Activated CD4-positive, alpha-beta memory T cell treated with anti-CD3 and anti-CD28 coated beads, Interleukin-2, amount 10 ng/mL, durations not matched to agents 7 days and 5 days (primary cell): ENCODE data around the gene IL17A. TPM values are rescaled to one million over a fixed set of nuclear protein-coding genes. Genes with fewer than 3 reads are reported as not detected.

Experiments
- CTCF ChIA-PET: fragments of 350-600 bp; sonication (Branson Sonifier 250); formaldehyde crosslinking; loops from one replicate; lab custom pipeline; 2021; ENCODE audit warnings: antibody characterized with exemption, inconsistent platforms; lab: Charles Lee
- POLR2A ChIA-PET: fragments of 350-600 bp; sonication (Branson Sonifier 250); formaldehyde crosslinking; loops from one replicate; lab custom pipeline; 2021; ENCODE audit warnings: antibody characterized with exemption; lab: Charles Lee
- DNase-seq: peaks from one replicate; pipeline ENCODE4 v3.0.0-alpha.2; 2020
- H3K27ac Mint-ChIP-seq: one replicate; pipeline ENCODE4 v1.8.0; 2021; ENCODE audit warnings: mild to moderate bottlenecking, mixed read lengths
- H3K27me3 Mint-ChIP-seq: one replicate; pipeline ENCODE4 v1.8.0; 2021; ENCODE audit warnings: mixed read lengths
- H3K36me3 Mint-ChIP-seq: one replicate; pipeline ENCODE4 v1.8.0; 2021; ENCODE audit warnings: low read depth, mixed read lengths
- H3K4me1 Mint-ChIP-seq: one replicate; pipeline ENCODE4 v1.8.0; 2021; ENCODE audit warnings: mixed read lengths
- H3K4me3 Mint-ChIP-seq: one replicate; pipeline ENCODE4 v1.8.0; 2021; ENCODE audit warnings: mild to moderate bottlenecking, mixed read lengths
- H3K9me3 Mint-ChIP-seq: one replicate; pipeline ENCODE4 v1.8.0; 2021; ENCODE audit warnings: mixed read lengths
- total RNA-seq, 2 experiments: library from RNA; stranded (reverse); gene quantifications; one replicate each; pipeline ENCODE4 v1.2.3, GENCODE V29; 2021

The IL17A gene
- total RNA-seq, result 1 to 10 TPM; 5.5 to 6.2 TPM

DNA sequence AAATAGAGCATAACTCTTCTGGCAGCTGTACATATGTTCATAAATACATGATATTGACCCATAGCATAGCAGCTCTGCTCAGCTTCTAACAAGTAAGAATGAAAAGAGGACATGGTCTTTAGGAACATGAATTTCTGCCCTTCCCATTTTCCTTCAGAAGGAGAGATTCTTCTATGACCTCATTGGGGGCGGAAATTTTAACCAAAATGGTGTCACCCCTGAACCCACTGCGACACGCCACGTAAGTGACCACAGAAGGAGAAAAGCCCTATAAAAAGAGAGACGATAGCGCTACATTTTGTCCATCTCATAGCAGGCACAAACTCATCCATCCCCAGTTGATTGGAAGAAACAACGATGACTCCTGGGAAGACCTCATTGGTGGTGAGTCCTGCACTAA, at the start of gene IL17A:
Gene IL17A, plus strand, starts transcription at position 301 of the 400 bp plus-strand sequence. Its CDS starts 57 bp downstream, at position 358.
- Mint-ChIP-seq H3K4me3 (no peak within 1 kb of the TSS), H3K27ac (no peak within 1 kb of the TSS), H3K27me3 (peaks cover 60% of the 10 kb centered on the region), H3K4me1 (peaks cover 14% of the 10 kb centered on the region), H3K9me3 (no peaks in the 10 kb centered on the region), H3K36me3 (no peaks in the 10 kb centered on the region)
- ChIA-PET POLR2A (no interaction called here), CTCF (no interaction called here)
- DNase-seq, result no peak

DNA sequence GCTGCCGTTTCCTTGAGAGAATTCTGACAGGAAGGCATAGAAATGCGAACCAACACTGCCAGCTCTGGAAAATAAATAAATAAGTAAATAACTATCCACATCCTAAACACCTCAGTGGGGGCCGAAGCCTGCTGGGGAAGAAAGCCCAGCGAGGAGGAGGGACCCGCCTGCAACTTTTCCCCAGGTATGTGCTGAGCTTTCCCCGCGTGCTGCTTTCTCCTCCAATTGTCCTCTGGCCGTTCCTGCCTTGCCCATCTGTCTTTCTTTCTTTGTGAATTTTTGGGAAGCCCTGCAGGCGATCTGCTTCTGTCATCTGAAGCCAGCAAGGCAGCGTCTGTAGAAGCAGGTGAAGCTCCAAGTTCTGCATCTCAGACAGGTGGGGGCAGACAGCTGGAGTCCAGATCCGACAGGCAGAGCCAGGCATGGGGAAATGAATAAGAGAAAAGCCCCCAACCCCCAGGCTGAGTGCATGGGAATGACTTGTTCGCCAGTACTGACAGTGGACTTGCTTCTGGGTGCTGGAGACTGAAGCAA, 49.2 kb upstream of the IL17A start:
- Mint-ChIP-seq H3K36me3 (no peaks in the 10 kb centered on the region), H3K27ac (no peak overlapping the region), H3K9me3 (no peaks in the 10 kb centered on the region), H3K27me3 (peaks cover 17% of the 10 kb centered on the region), H3K4me1 (peaks cover 4% of the 10 kb centered on the region), H3K4me3 (no peak overlapping the region)
- DNase-seq, result no peak
- POLR2A ChIA-PET, result no interaction called here
- CTCF ChIA-PET, result no interaction called here

DNA sequence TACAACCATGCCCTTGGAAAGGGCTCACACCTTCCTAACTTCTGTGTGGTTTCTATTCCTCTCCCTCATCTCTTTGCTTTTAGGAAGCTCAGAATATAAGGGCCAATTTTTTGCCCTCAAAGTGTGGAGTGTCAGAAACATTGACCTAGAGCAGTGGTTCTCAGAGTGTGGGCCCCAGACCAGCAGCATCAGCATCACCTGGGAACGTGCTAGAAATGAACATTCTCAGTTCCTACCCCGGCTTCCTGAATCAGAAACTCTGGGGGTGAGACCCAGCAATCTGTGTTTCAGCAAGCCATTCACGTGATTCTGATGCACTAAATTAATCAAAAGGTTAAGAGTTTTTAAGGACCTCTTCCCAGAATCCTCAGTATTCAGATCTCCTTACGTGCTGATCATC, 47.9 kb upstream of the IL17A start:
- no peak for DNase-seq
- Mint-ChIP-seq H3K36me3 (no peaks in the 10 kb centered on the region), H3K27ac (no peak overlapping the region), H3K4me1 (peaks cover 4% of the 10 kb centered on the region), H3K27me3 (peaks cover 25% of the 10 kb centered on the region), H3K4me3 (no peak overlapping the region), H3K9me3 (no peaks in the 10 kb centered on the region)
- ChIA-PET POLR2A (no interaction called here), CTCF (no interaction called here)

DNA sequence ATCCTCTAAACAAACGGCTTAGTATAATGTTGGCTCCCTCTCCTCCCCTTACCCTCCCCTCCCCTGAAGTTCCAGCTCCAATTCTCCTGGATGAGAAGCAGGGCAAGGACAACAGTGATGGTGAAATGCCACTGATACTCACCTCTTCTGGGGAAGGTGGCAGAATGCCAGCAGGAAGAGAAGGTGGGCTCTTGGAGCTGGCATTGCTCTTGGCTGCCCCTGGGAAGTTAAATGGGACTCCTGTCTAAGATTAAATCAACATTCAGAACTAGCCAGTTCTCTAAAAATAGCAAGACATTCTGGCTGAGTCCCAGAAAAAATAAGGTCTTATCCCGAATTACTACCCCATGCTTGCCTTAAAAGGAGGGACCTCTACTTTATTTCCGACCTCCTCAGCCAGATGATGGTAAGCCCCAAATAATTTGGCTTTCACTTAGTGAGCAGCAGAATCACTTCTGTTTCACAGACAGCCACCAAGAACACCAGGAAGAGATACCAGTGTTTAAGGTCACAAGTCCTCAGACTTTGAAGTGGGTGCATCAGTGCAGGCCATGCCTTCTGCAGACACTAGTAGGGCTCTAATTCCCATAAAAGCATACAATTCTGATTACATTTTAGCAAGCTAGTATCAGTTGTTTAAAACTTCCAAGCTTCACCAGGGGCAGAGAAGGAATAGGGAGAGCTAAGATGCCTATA, 46.0 kb upstream of the IL17A start:
- H3K9me3 Mint-ChIP-seq, result no peaks in the 10 kb centered on the region
- POLR2A ChIA-PET, result no interaction called here
- no peak for DNase-seq
- H3K4me1 Mint-ChIP-seq, result peaks cover 9% of the 10 kb centered on the region
- no peak overlapping the region for H3K4me3 Mint-ChIP-seq
- H3K27me3 Mint-ChIP-seq, result peaks cover 32% of the 10 kb centered on the region
- CTCF ChIA-PET, result no interaction called here
- H3K36me3 Mint-ChIP-seq, result no peaks in the 10 kb centered on the region
- no peak overlapping the region for H3K27ac Mint-ChIP-seq

DNA sequence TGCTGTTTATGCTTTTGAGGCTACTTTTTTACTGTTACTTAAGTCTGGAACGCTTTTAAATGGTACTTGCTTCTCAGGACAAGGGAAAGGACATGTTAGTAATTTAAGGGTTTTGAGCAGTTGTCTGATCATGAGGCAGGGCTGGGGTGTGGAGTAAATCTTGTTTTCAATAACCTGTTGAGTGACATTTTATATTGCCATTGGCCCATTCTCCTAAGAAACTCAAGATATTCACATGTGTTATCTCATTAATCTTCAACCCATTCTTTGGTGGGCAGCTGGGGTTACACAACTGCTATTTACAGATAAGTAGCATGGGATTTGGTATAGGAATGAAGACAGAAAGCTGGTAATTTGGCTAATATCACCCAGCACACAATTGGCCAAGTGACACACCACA, 44.6 kb upstream of the IL17A start:
- ChIA-PET CTCF (no interaction called here), POLR2A (no interaction called here)
- H3K27me3 Mint-ChIP-seq, result peaks cover 42% of the 10 kb centered on the region
- H3K36me3 Mint-ChIP-seq, result no peaks in the 10 kb centered on the region
- peaks cover 11% of the 10 kb centered on the region for H3K4me1 Mint-ChIP-seq
- H3K9me3 Mint-ChIP-seq, result no peaks in the 10 kb centered on the region
- no peak for DNase-seq
- H3K4me3 Mint-ChIP-seq, result no peak overlapping the region
- H3K27ac Mint-ChIP-seq, result no peak overlapping the region

DNA sequence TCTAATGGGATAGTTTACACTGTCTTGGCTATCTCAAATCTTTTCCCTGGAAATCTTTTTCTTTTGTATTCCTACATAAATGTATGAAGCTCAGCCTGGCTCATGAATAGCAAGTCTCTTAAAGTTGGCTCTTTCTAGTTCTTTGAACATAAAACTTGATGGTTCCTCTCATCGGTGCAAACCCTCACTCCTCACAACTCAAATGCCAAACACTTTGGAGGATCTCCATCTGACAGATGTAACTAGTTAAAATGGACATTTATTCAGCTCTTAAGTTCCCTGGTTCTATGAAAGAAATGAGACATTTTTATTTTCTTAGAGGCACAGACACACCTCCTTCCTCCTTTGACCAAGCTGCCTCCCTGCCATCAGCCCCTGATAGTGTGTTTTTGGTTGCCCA, 43.6 kb upstream of the IL17A start:
- POLR2A ChIA-PET, result no interaction called here
- peaks cover 11% of the 10 kb centered on the region for H3K4me1 Mint-ChIP-seq
- H3K4me3 Mint-ChIP-seq, result no peak overlapping the region
- no peaks in the 10 kb centered on the region for H3K9me3 Mint-ChIP-seq
- H3K36me3 Mint-ChIP-seq, result no peaks in the 10 kb centered on the region
- no peak overlapping the region for H3K27ac Mint-ChIP-seq
- CTCF ChIA-PET, result no interaction called here
- peaks cover 42% of the 10 kb centered on the region for H3K27me3 Mint-ChIP-seq
- DNase-seq, result no peak

DNA sequence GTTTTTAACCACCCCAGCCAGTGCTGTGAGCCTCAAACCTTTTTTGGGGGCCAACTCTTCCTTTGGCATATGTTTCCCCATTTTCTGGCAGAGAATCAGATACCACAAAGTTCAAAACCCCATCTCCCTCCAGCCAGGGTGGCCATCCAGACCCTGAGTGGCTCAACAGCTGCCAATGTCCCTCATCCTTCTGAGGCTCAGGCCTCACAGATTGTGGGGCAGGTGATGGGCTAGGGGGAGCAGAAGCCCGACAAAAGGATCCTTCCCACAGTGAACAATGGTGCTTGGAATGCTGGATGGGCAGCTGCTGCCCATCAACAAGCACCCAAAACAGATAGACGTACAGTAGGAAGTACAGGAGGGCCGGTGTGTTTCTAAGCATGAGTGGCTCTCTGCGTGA, 42.6 kb upstream of the IL17A start:
- Mint-ChIP-seq H3K4me1 (peaks cover 11% of the 10 kb centered on the region), H3K27me3 (peaks cover 40% of the 10 kb centered on the region), H3K36me3 (no peaks in the 10 kb centered on the region), H3K4me3 (no peak overlapping the region), H3K9me3 (no peaks in the 10 kb centered on the region), H3K27ac (no peak overlapping the region)
- POLR2A ChIA-PET, result no interaction called here
- CTCF ChIA-PET, result no interaction called here
- no peak for DNase-seq

DNA sequence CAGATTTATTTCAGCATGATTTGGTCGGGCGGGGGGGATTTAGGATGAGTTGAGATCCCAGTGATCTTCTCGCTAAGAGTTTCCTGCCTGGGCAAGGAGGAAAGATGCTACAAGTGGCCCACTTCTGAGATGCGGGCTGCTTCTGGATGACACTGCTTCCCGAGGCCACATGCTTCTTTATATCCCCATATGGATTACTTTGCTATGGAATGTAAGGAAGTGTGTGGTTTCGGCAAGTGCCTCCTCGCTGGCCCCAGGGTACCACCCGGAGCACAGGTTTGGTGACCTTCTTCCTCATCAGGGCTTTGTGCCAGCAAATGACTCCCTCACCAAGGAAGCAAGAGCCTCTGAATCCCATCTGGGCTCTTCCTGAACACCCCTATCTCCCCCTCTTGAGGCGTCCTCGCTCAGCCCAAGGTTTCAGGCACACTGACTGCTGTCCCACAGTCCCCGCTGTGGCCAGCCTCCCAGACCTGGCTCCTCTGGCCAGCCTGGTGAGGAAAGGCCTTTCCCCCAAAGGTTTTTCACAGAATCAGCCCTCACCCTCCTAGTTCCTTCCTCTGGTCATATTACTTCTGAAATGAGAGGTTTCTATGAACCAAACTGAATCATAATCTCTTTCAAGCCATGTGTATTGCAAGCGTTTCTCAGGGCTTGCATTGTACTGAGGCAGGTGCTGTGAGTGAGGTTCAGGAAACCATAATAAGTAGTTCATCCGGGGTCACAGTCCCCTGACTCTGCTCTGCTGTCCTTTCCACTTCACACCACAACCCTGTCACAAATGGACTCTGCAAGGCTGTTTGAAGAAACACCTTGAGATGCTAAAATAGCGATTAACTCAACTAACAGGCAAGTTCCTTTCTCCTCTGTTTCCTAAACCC, 41.7 kb upstream of the IL17A start:
- Mint-ChIP-seq H3K36me3 (no peaks in the 10 kb centered on the region), H3K9me3 (no peaks in the 10 kb centered on the region), H3K27ac (no peak overlapping the region), H3K27me3 (peaks cover 44% of the 10 kb centered on the region), H3K4me3 (no peak overlapping the region), H3K4me1 (peaks cover 11% of the 10 kb centered on the region)
- ChIA-PET CTCF (no interaction called here), POLR2A (no interaction called here)
- DNase-seq, result no peak

DNA sequence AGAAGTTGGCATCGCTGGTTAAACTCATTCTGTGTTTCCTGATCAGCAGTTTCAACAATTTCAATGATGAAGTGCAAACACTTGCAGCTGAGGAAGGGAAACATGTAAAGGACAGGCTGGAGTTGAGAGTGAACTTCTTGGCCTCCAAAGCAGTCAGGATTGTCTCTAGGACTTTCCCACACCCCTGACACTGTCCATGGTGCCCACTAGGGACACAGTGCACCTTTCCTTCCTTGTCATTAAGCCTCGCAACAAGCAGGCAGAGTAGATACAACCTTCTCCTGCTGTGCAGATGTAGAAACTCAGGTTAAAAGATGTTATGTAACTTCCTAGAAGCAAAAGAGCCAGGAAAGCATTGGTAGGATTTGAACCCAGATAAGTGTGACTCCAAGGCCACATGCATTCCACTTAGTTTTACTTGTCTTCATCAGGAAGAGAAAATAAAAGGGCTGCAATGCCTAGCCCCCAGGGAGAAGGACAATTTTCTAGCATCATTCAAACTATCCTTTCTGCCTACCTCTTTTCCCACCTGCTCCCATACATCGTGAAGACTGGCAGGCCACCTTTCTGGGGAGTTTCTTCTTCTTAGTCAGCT, 39.2 kb upstream of the IL17A start:
- Mint-ChIP-seq H3K36me3 (no peaks in the 10 kb centered on the region), H3K4me1 (peaks cover 11% of the 10 kb centered on the region), H3K9me3 (no peaks in the 10 kb centered on the region), H3K4me3 (no peak overlapping the region), H3K27me3 (peaks cover 34% of the 10 kb centered on the region), H3K27ac (no peak overlapping the region)
- no peak for DNase-seq
- ChIA-PET CTCF (no interaction called here), POLR2A (no interaction called here)

DNA sequence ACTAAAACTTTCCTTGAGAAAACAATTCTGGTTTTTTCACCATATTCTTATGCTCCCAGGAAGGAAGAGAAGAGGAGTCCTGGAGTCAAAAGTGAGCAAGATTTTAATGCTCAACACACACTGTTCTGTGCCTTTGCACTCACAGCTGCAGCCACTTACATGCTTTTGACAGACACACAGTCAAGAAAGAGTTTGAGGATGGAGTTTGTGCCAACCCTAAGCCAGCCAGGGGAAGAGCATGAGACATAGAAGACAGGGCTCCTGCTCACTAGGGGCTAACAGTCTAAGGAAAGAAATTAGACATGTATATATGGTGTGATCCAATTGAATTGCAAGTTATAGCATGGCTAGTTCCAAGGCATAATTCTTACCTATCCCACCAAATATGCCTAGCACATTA, 37.1 kb upstream of the IL17A start:
- POLR2A ChIA-PET, result no interaction called here
- CTCF ChIA-PET, result no interaction called here

DNA sequence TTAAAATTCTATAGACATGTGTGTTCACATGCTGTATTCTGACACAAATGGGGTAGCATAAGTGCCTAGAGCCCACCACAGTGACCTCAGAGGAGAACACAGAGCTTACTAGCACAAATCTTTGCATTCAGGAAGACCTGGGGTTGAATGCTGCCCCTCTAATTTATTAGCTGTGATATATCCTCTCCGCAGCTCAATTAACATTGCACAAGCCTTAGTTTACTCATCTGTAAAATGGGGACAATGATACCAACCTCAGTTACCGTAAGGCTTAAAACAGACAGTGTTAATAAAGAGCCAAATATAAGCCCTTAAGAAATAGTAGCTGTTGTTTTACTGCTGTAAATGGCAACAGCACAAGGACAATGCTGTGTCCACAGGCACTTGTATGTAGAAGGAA, 36.2 kb upstream of the IL17A start:
- H3K27me3 Mint-ChIP-seq, result peaks cover 23% of the 10 kb centered on the region

More for the DNA sequence above, 37.1 kb upstream of the IL17A start:
- H3K27ac Mint-ChIP-seq, result no peak overlapping the region
- no peaks in the 10 kb centered on the region for H3K36me3 Mint-ChIP-seq
- H3K9me3 Mint-ChIP-seq, result no peaks in the 10 kb centered on the region
- H3K4me3 Mint-ChIP-seq, result no peak overlapping the region
- no peak for DNase-seq
- peaks cover 28% of the 10 kb centered on the region for H3K27me3 Mint-ChIP-seq
- peaks cover 11% of the 10 kb centered on the region for H3K4me1 Mint-ChIP-seq

DNA sequence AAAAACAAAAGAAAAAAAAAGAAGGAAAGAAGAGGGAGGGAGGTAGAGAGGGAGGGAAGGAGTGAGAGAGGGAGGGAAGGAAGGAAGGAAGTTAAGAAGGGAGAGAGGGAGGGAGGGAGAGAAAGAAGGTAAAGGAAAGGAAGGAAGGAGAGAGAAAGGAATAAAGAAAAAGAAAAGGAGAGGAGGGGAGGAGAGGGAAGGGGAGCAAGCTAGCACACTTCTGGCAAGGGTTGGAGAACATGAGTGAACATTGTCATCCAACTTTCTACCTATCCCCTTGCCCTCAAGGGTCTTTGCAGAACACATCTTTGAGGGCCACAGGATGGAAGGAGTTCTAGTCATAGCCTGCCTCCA, 34.1 kb upstream of the IL17A start:
- Mint-ChIP-seq H3K27me3 (peaks cover 16% of the 10 kb centered on the region), H3K4me3 (no peak overlapping the region)

More for the DNA sequence above, 36.2 kb upstream of the IL17A start:
- Mint-ChIP-seq H3K9me3 (no peaks in the 10 kb centered on the region), H3K27ac (no peak overlapping the region), H3K36me3 (no peaks in the 10 kb centered on the region), H3K4me3 (no peak overlapping the region), H3K4me1 (peaks cover 4% of the 10 kb centered on the region)
- POLR2A ChIA-PET, result no interaction called here
- CTCF ChIA-PET, result no interaction called here
- DNase-seq, result no peak

DNA sequence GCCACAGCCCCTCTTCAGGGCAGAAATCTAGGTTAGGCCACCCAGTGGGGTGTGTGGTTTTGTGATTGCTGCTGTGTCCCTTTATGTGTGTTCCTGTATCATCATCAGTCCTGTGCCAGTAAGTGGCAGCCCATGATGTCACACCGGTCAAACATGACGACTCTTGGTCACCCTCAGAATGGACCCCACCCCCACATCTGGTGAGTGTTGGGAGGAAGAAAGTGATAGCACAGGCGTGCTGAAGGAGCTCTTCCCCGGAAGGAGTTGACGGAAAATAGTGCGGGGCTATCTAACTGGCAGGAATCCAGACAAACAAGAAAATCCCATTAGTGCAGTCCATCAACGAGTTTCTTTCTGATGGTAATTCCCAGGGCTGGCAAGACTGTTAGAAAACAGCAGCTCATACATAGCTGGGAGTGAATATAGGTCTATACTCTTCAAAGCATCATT, 33.4 kb upstream of the IL17A start:
- Mint-ChIP-seq H3K9me3 (no peaks in the 10 kb centered on the region), H3K27me3 (peaks cover 16% of the 10 kb centered on the region), H3K4me3 (no peak overlapping the region), H3K27ac (no peak overlapping the region), H3K4me1 (peaks cover 26% of the 10 kb centered on the region), H3K36me3 (no peaks in the 10 kb centered on the region)
- CTCF ChIA-PET, result no interaction called here
- no peak for DNase-seq
- POLR2A ChIA-PET, result no interaction called here

More for the DNA sequence above, 34.1 kb upstream of the IL17A start:
- H3K27ac Mint-ChIP-seq, result no peak overlapping the region
- POLR2A ChIA-PET, result no interaction called here
- peaks cover 20% of the 10 kb centered on the region for H3K4me1 Mint-ChIP-seq
- CTCF ChIA-PET, result no interaction called here
- no peaks in the 10 kb centered on the region for H3K36me3 Mint-ChIP-seq
- no peaks in the 10 kb centered on the region for H3K9me3 Mint-ChIP-seq
- no peak for DNase-seq
